ENCODE results near the gene EID2B.

DNA sequence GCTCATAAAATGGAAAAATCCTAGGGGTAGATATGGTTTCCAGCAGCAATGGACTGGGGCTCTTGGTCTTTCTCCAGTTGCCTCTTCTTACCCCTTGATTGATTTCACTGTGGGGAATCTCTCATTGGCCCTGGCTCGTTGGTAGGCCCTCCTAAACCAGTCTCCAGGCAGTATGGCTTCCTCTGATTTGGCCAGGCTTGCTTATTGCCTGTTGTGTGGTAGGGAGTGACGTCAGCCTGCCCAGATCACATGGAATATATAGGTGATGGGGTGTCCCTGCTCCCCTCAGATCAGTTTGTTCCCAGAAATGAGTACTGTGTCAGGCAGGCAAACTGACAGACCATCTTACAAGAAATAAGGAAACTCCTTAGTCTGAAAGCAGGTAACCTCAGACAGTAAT, 23.4 kb downstream of the EID2B start:
- TF ChIP-seq CTCF (IDR thresholded peaks at IDR 0.05; ENCODE audit: poor library complexity) = no peak
- TF ChIP-seq EZH2phosphoT487 (IDR thresholded peaks at IDR 0.05; ENCODE audit: low read depth, severe bottlenecking, unreplicated experiment) = no peak

Measured in hepatocyte (in vitro differentiated cells).